ENCODE measurements around the gene ULK4.

The ULK4 gene

DNA sequence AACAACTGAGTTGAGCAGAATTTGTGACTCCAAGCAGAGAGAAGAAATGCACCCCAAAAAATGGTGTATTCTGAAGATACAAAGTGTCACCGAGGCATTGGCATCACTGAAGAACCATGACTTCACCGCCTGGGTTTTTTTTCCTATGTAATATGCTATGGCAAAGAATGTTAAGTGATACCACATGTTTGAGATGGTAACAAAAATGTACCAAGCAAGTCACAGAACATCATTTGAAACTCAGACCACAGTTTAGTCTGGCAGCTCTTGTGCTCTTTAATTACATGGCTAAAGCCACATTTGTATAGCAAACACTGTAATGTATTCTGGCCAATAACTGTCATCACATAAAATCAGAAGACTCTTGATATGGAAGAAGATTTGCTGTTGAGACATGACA lies 323.5 kb downstream of the ULK4 start:
- no peak overlapping the region for H3K4me3 ChIP-seq (ENCODE audit: low read depth, low read length)
- no peak for DNase-seq (ENCODE audit: low read depth)
- TF ChIP-seq, protein P1, sequence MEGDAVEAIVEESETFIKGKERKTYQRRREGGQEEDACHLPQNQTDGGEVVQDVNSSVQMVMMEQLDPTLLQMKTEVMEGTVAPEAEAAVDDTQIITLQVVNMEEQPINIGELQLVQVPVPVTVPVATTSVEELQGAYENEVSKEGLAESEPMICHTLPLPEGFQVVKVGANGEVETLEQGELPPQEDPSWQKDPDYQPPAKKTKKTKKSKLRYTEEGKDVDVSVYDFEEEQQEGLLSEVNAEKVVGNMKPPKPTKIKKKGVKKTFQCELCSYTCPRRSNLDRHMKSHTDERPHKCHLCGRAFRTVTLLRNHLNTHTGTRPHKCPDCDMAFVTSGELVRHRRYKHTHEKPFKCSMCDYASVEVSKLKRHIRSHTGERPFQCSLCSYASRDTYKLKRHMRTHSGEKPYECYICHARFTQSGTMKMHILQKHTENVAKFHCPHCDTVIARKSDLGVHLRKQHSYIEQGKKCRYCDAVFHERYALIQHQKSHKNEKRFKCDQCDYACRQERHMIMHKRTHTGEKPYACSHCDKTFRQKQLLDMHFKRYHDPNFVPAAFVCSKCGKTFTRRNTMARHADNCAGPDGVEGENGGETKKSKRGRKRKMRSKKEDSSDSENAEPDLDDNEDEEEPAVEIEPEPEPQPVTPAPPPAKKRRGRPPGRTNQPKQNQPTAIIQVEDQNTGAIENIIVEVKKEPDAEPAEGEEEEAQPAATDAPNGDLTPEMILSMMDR (IDR thresholded peaks at IDR 0.05; ENCODE audit: control insufficient read depth, extremely low read depth, insufficient read depth): no peak

DNA sequence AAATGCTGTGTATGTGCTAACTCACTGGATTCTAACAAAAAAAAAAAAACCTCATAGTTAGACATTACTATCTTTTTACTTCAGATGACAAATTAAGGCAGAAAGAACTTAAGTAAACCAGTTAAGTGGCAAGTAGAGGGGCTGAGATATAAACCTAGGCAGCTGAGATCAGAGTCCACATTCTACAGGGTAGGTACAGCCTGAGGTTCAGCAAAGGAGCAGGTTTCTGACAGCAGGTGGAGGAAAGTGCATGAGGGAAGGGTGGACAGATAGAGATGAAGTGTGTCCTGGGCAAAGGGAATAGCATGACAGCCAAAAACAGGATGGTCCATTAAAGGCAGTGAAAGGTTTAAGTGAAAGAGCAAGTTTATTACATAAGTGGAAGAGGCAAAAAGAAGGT lies 329.2 kb downstream of the ULK4 start:
- no peak for DNase-seq (ENCODE audit: low read depth)
- TF ChIP-seq, protein P1 (IDR thresholded peaks at IDR 0.05; ENCODE audit: control insufficient read depth, extremely low read depth, insufficient read depth): no peak
- no peak overlapping the region for H3K4me3 ChIP-seq (ENCODE audit: low read depth, low read length)

DNA sequence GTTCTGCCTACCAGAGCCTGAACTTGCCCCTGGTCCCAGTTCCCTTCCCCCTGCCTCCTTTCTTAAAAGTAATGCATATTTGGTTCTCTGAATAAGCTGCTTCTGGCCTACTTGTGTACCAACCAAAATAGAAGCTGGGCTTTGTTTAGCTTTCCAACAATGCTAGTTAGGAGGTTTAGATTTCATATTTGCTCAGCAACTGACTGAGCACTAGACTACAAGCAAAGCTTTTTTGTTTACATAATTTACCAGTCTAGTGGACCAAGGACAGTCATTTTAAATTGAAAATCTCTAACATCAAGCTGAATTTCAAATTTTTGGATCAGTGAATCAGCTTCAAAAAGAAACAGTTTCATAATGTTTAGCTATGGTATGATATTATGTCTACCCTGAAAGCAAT lies 331.2 kb downstream of the ULK4 start:
- no peak overlapping the region for H3K4me3 ChIP-seq (ENCODE audit: low read depth, low read length)
- DNase-seq (ENCODE audit: low read depth): no peak
- TF ChIP-seq, protein P1 (IDR thresholded peaks at IDR 0.05; ENCODE audit: control insufficient read depth, extremely low read depth, insufficient read depth): no peak

DNA sequence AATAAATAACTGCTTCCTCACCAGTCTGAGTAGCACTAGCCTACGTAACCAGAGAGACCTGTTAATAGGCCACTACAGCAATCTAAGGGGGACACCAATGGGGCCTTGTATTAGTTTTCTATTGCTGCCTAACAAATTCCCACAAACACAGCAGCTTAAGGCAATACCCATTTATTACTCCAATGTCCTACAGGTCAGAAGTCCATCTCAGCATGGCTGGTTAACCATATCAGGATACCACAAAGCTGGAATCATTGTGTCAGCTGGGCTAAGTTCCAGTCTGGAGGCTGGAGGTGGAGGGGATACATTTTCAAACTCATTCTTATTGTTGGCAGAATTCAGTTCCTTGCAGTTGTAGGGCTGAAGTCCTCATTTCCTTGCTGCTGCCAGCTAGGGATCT lies 331.9 kb downstream of the ULK4 start:
- no peak overlapping the region for H3K4me3 ChIP-seq (ENCODE audit: low read depth, low read length)
- DNase-seq (ENCODE audit: low read depth): no peak
- TF ChIP-seq, protein P1 (IDR thresholded peaks at IDR 0.05; ENCODE audit: control insufficient read depth, extremely low read depth, insufficient read depth): no peak

DNA sequence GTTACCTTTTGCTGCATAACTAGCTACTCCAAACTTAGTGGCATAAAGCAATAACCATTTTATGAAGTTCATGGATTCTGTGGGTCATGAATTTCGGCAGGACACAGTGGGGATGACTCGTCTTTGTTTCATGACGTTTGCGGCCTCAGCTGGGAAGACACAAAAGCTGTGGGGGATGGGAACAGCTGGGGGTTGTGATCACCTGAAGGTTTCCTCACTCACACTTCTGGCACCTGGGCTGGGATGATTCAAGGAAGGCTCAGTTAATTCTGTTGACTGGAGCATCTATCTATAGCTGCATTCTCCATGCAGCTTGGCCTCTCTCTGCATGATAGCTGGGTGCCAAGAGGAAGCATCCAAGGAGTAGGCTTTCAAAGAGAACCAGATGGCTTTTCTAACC lies 332.8 kb downstream of the ULK4 start:
- TF ChIP-seq, protein P1 (IDR thresholded peaks at IDR 0.05; ENCODE audit: control insufficient read depth, extremely low read depth, insufficient read depth): no peak
- no peak overlapping the region for H3K4me3 ChIP-seq (ENCODE audit: low read depth, low read length)
- no peak for DNase-seq (ENCODE audit: low read depth)

DNA sequence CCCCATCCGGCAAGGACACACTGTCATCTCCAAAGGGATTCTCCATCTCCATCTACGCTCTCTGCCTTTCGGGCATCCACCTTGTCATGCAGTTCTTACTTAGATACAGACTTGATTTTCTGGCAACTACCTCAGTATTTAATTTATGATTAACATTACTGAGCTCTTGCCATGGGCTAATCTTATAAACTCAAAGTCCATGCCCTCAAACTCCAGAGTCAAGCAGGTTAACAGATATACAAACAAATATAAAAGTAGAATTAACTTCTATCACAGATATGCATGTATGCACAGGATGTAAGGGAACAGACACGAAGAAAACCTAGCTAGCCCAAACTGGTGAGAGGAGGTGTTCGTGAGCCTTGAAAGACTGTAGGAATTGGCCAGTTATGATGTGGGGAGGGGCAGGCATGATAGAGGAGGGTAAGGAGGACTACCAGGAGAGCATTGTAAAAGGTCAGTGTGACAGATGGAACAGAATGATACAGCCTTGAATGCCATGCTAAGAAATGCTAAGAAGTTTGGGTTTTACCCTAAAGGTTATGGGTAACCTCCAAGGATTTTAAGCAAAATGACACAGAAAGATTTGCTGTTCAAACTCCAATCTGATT lies 334.3 kb downstream of the ULK4 start:
- TF ChIP-seq, protein P1 (IDR thresholded peaks at IDR 0.05; ENCODE audit: control insufficient read depth, extremely low read depth, insufficient read depth): no peak

DNA sequence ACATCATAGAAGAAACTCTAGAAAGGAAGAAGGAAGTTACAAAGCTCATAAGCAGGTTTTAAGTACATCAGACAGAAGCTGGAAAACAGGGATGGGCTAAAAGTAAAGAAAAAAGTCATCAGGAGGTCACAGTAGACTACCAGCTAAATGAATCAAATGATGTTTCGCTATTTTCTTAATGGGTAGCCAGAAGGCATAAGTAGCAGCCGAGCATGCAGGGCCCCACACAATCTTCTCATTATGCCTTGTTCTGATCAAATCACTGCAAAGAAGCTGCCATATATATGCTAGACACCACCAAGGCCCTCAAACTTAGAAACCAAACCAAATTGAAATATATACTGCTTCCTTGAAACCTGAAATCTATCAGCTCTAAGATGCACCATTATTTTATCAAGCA lies 349.1 kb downstream of the ULK4 start:
- TF ChIP-seq, protein P1 (IDR thresholded peaks at IDR 0.05; ENCODE audit: control insufficient read depth, extremely low read depth, insufficient read depth): no peak
- no peak for DNase-seq (ENCODE audit: low read depth)
- H3K4me3 ChIP-seq (ENCODE audit: low read depth, low read length): no peak overlapping the region

More for the DNA sequence above, 334.3 kb downstream of the ULK4 start:
- DNase-seq (ENCODE audit: low read depth): no peak
- no peak overlapping the region for H3K4me3 ChIP-seq (ENCODE audit: low read depth, low read length)

Measured in LNCaP clone FGC (cell line).